ENCODE measurements around the gene MACROD2.

MACROD2 gene

GRCh38 chr20:14126856-14127255, 131.5 kb downstream of the MACROD2 start:
- TF ChIP-seq CTCF (IDR thresholded peaks at IDR 0.05; ENCODE audit: insufficient read depth, low read depth, low read length, missing control alignments), result no peak
- H3K4me3 ChIP-seq (ENCODE audit: low read depth, low read length), result no peak overlapping the region
- DNase-seq (ENCODE audit: low read depth), result no peak

GRCh38 chr20:14127514-14128223, 132.4 kb downstream of the MACROD2 start:
- no peak for TF ChIP-seq CTCF (IDR thresholded peaks at IDR 0.05; ENCODE audit: insufficient read depth, low read depth, low read length, missing control alignments)
- H3K4me3 ChIP-seq (ENCODE audit: low read depth, low read length), result no peak overlapping the region
- DNase-seq (ENCODE audit: low read depth), result no peak

GRCh38 chr20:14134004-14134403, 138.7 kb downstream of the MACROD2 start:
- no peak overlapping the region for H3K4me3 ChIP-seq (ENCODE audit: low read depth, low read length)
- TF ChIP-seq CTCF (IDR thresholded peaks at IDR 0.05; ENCODE audit: insufficient read depth, low read depth, low read length, missing control alignments), result no peak
- DNase-seq (ENCODE audit: low read depth), result no peak

DNA sequence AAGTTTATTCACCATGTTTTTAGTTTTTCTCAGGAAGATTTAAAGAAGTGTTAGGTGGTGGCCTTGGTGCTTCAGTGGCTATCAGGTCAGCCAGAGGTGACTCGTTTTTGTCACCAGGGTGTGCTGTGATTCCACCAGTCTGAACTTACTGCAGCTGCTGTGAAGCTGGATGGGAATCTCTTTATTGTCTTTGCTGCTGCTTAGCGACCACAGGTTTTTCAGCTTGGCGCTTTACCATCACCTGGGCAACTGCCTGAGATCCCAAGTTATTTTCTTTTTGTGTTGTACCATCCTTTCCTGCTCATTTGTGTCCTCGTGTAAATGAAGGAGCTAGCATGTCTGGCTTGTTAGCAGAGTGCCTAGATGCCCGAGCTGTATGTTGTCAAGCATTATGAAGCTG, 146.9 kb downstream of the MACROD2 start:
- peak; percentile 52 for TF ChIP-seq CTCF (IDR thresholded peaks at IDR 0.05; ENCODE audit: insufficient read depth, low read depth, low read length, missing control alignments)
- DNase-seq (ENCODE audit: low read depth), result peak; percentile 63
- H3K4me3 ChIP-seq (ENCODE audit: low read depth, low read length), result no peak overlapping the region

DNA sequence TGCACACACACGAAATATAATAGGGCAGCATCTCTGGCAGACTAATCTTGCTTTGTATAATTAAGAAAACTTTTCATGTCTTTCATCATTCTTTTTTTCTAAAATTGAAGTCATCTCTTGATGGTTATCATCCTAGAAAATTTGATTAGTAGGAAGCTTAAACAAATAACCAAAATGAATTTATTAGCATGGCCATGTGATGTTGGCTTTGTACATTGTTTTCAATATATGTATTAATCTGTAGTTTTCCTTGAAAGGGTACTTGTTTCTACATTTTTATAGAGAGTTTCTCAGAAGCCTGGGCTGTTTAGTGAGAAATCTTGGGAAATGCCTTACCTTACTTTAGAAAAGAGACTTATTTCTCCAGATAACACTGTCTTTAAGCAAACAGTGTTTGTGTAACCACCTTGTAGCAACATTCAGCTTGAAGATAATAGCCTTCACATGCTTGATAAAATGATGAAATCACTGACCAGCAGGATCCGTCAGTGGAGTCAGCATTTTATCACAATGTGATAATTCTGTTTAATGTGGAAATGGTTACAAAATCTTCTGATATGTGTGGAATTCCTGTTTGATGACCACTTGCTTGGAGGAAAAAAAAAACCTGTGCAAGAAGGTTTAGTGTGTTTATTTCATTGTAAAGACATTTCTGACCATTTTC, 147.8 kb downstream of the MACROD2 start:
- no peak for DNase-seq (ENCODE audit: low read depth)
- H3K4me3 ChIP-seq (ENCODE audit: low read depth, low read length), result no peak overlapping the region
- no peak for TF ChIP-seq CTCF (IDR thresholded peaks at IDR 0.05; ENCODE audit: insufficient read depth, low read depth, low read length, missing control alignments)

DNA sequence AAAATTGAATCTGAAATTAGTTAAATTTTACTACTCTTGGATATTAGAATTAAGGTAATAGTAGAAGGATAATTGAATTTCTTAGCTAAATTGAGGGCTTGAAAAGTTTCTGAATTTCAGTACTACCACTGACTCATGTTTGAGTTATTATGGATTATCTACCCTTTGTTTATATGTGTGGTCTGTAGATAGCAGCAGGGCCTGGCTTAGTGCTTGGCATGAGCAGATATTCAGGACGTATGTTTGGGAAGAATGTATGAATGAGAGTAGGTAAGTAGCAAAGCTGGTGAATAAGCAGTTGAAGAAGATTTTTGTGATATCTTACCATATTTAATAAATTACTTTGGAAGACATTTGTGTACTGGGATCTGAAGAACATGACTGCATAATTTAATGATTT, 152.7 kb downstream of the MACROD2 start:
- no peak for TF ChIP-seq CTCF (IDR thresholded peaks at IDR 0.05; ENCODE audit: insufficient read depth, low read depth, low read length, missing control alignments)
- no peak for DNase-seq (ENCODE audit: low read depth)
- H3K4me3 ChIP-seq (ENCODE audit: low read depth, low read length), result no peak overlapping the region
